HuH-7.5 (cell line): ENCODE results near the gene ZSCAN10.

Experiments used
- DNase-seq: peaks from one replicate; pipeline ENCODE4 v3.0.0; 2011; ENCODE audit warnings: low spot score

The ZSCAN10 gene

GRCh38 chr16:3134338-3135125, 35.4 kb upstream of the ZSCAN10 start, which contains the start of gene ZNF213:
ZNF213 (plus strand) TSS chr16:3135029; CDS start chr16:3137281, 2,252 bp downstream.
- DNase-seq: peak; percentile 92

GRCh38 chr16:3133844-3134243, 34.8 kb upstream of the ZSCAN10 start:
- no peak for DNase-seq

GRCh38 chr16:3131755-3132377, 32.8 kb upstream of the ZSCAN10 start:
- no peak for DNase-seq

GRCh38 chr16:3129137-3130131, 30.3 kb upstream of the ZSCAN10 start:
- no peak for DNase-seq

GRCh38 chr16:3127745-3128144, 28.7 kb upstream of the ZSCAN10 start:
- no peak for DNase-seq

GRCh38 chr16:3123986-3124886, 25.1 kb upstream of the ZSCAN10 start:
- peak; percentile 88 for DNase-seq

- DNase-seq: no peak
These were observed 24.0 kb upstream of the ZSCAN10 start for GRCh38 chr16:3122926-3123570.

GRCh38 chr16:3121851-3122467, 22.9 kb upstream of the ZSCAN10 start:
- no peak for DNase-seq

- DNase-seq: no peak
These were observed 21.3 kb upstream of the ZSCAN10 start for GRCh38 chr16:3120435-3120834.

- no peak for DNase-seq
These were observed 20.8 kb upstream of the ZSCAN10 start for GRCh38 chr16:3119701-3120408.

- no peak for DNase-seq
These were observed 20.2 kb upstream of the ZSCAN10 start for GRCh38 chr16:3119286-3119685.

- no peak for DNase-seq
These were observed 19.8 kb upstream of the ZSCAN10 start for GRCh38 chr16:3118846-3119245.

- no peak for DNase-seq
These were observed 19.2 kb upstream of the ZSCAN10 start for GRCh38 chr16:3118204-3118790.

- no peak for DNase-seq
These were observed 16.5 kb upstream of the ZSCAN10 start for GRCh38 chr16:3115561-3115960.

GRCh38 chr16:3115003-3115402, 15.9 kb upstream of the ZSCAN10 start:
- no peak for DNase-seq

GRCh38 chr16:3113765-3114479, 14.8 kb upstream of the ZSCAN10 start:
- no peak for DNase-seq

GRCh38 chr16:3112881-3113574, 13.9 kb upstream of the ZSCAN10 start:
- DNase-seq: no peak
